ENCODE measurements around the gene SRP54. TPM values are rescaled to one million over a fixed set of nuclear protein-coding genes. Genes with fewer than 3 reads are reported as not detected.

SRP54 gene
- total RNA-seq, 1 donor from 2014 or later = 82.4 TPM

DNA sequence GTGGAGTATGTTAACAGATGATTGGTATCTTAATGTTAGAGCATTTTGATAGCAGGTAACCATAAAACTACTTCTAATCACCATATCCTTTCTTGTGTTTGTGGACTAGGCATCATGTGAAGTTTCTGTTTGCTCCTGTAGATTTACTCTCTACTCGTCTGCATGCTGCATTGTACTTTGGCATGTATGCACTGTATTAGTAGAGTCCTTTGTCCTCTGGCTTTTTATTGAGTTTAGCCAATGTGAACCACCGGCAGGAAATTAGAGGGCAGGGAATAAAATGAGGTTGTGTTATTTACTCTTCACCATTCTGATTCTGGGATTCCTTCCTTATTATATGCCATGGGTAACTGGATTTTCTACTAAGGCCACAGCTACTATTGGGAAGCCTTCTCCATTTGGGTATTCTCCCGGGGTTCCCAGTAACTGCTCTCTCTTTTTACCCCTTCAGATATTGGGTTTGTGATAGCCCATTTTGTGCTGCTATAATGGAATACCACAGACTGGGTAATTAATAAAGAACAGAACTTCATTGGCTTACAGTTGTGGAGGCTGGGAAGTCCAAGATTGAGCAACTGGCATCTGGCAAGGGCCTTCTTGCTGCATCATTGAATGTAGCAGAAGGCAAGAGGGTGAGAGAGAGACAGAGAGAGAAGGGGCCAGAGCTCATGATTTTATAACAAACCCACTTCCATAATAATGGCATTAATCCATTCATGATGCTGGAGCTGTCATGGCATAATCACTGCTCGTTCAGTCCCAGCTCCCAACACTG is 85.6 kb downstream of the SRP54 start:
- Mint-ChIP-seq H3K9me3 (no peaks in the 10 kb centered on the region), H3K36me3 (ENCODE audit: low read depth) (peaks cover 41% of the 10 kb centered on the region), H3K27ac (no peak overlapping the region), H3K4me3 (ENCODE audit: low read depth) (no peak overlapping the region), H3K27me3 (ENCODE audit: low read depth) (no peaks in the 10 kb centered on the region), H3K4me1 (ENCODE audit: low read depth) (no peaks in the 10 kb centered on the region)
- no peak for DNase-seq (ENCODE audit: low spot score)
- intact Hi-C loops (cut with micrococcal nuclease) = no loop called here

DNA sequence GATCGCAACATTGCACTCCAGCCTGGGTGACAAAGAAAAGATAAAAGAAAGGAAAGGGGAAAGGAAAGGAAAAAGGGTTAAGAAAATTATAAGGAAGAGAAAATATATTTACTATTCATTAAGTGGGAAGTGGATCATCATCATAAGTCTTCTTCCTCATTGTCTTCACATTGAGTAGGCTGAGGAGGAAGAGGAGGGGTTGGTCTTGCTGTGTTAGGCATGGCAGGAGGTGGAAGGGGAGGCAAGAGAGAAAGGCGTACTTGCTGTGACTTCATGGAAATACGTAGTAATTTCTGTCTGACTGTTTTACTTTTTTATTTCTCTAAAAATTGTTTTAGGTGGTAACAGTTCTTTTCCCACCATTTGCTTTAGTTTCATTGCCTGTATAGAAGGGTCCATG is 89.4 kb downstream of the SRP54 start:
- no peaks in the 10 kb centered on the region for H3K4me1 Mint-ChIP-seq (ENCODE audit: low read depth)
- intact Hi-C loops (cut with micrococcal nuclease) = no loop called here
- H3K27ac Mint-ChIP-seq = no peak overlapping the region
- H3K27me3 Mint-ChIP-seq (ENCODE audit: low read depth) = no peaks in the 10 kb centered on the region
- H3K9me3 Mint-ChIP-seq = no peaks in the 10 kb centered on the region
- DNase-seq (ENCODE audit: low spot score) = no peak
- no peak overlapping the region for H3K4me3 Mint-ChIP-seq (ENCODE audit: low read depth)
- peaks cover 44% of the 10 kb centered on the region for H3K36me3 Mint-ChIP-seq (ENCODE audit: low read depth)

DNA sequence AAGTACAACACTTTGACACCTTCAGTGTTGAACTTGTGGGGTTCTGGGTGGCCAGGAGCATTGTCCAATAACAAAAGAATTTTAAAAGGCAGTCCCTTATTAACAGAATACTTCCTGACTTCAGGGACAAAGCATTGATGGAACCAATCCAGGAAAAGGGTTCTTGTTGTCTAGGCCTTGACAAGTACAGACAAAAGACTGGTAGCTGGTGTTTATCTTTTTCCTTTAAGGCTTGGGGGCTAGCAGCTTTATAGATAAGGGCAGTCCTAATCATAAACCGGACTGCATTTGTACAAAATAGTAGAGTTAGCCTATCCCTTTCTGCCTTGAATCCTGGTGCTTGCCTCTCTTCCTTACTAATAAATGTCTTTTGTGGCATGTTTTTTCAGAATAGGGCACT is 90.7 kb downstream of the SRP54 start:
- peaks cover 41% of the 10 kb centered on the region for H3K36me3 Mint-ChIP-seq (ENCODE audit: low read depth)

DNA sequence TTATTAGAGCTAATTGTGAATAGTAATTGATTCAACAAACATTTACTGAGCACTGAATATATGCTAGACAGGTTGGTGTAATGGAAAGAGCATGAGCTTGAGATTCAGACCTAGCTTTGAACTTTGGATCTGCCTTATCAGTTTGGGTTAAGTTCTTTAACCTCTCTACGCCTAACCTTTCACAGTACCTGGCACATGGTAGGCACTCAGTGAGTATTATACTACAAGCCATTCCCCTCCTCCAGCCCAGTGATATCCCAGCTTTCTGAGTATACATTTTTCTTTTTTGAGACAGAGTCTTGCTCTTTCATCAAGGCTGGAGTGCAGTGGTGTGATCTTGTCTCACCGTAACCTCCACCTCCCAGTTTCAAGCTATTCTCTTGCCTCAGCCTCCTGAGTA is 95.3 kb downstream of the SRP54 start:
- Mint-ChIP-seq H3K9me3 (no peaks in the 10 kb centered on the region), H3K4me3 (ENCODE audit: low read depth) (no peak overlapping the region), H3K4me1 (ENCODE audit: low read depth) (no peaks in the 10 kb centered on the region), H3K27ac (no peak overlapping the region), H3K36me3 (ENCODE audit: low read depth) (peaks cover 36% of the 10 kb centered on the region), H3K27me3 (ENCODE audit: low read depth) (no peaks in the 10 kb centered on the region)
- DNase-seq (ENCODE audit: low spot score) = no peak
- intact Hi-C loops (cut with micrococcal nuclease) = no loop called here

More for the DNA sequence above, 90.7 kb downstream of the SRP54 start:
- H3K4me1 Mint-ChIP-seq (ENCODE audit: low read depth) = no peaks in the 10 kb centered on the region
- H3K9me3 Mint-ChIP-seq = no peaks in the 10 kb centered on the region
- no peak overlapping the region for H3K4me3 Mint-ChIP-seq (ENCODE audit: low read depth)
- no peak for DNase-seq (ENCODE audit: low spot score)
- intact Hi-C loops (cut with micrococcal nuclease) = no loop called here
- no peak overlapping the region for H3K27ac Mint-ChIP-seq
- no peaks in the 10 kb centered on the region for H3K27me3 Mint-ChIP-seq (ENCODE audit: low read depth)

Other genes starting within 250 kb of the SRP54 start
- 81.7 and 85.7 TPM in 2 replicates for gene BAZ1A, start 107.6 kb upstream of the SRP54 start, total RNA-seq
- 41.3 and 43.2 TPM in 2 replicates for gene FAM177A1, start 63.3 kb downstream of the SRP54 start, total RNA-seq
- gene PPP2R3C, start 139.0 kb downstream of the SRP54 start, total RNA-seq = 48.1 and 49.7 TPM in 2 replicates
- 37.0 and 41.3 TPM in 2 replicates for gene PRORP, start 139.6 kb downstream of the SRP54 start, total RNA-seq

Measured in activated T-helper 2 cell treated with anti-CD3 and anti-CD28 coated beads, Interferon-gamma antibody, Interleukin-2, Interleukin-4, amounts not matched to agents 10 μg/mL and 5 μg/mL and 100 μg/mL, durations not matched to agents 14 hours and 24 hours and 36 hours (primary cell).